Body of pancreas (tissue), 4 donors: Measurements from ENCODE around the gene FGR.

Source experiments
- CTCF ChIP-seq, 7 experiments: fragments of 450-650 bp in 4 of 7; fragments of 200-600 bp in 3 of 7; sonication (generic) in 3 of 7; IDR thresholded peaks; one replicate each; pipeline ENCODE4 v1.5.1; 2016 to 2019; ENCODE audit warnings: antibody characterized with exemption in 7 of 7
- POLR2A ChIP-seq, 3 donors: fragments of 450-650 bp; IDR thresholded peaks; one replicate each; pipeline ENCODE4 v1.6.1; 2016; ENCODE audit warnings: antibody characterized with exemption in 3 of 3, mild to moderate bottlenecking in 2 of 3

GRCh38 chr1:27569506-27570291 is 65.3 kb downstream of the FGR start:
- no peak for TF ChIP-seq CTCF (IDR thresholded peaks at IDR 0.05)
- TF ChIP-seq POLR2A (IDR thresholded peaks at IDR 0.05): no peak
